GM12874 (cell line): ENCODE results near the gene JUP.

Experiments used
- CTCF ChIP-seq: IDR thresholded peaks from 2 replicates; pipeline ENCODE4 v1.5.1; 2011; ENCODE audit warnings: low read depth, mild to moderate bottlenecking, control low read depth, low read length, moderate library complexity; ENCODE audit not compliant: insufficient read depth

The JUP gene

GRCh38 chr17:41767324-41768042, 19.0 kb downstream of the JUP start:
- TF ChIP-seq CTCF = no peak

GRCh38 chr17:41766135-41766534, 20.4 kb downstream of the JUP start:
- no peak for TF ChIP-seq CTCF

GRCh38 chr17:41763327-41763726, 23.2 kb downstream of the JUP start:
- TF ChIP-seq CTCF = no peak

GRCh38 chr17:41762841-41763240, 23.7 kb downstream of the JUP start:
- no peak for TF ChIP-seq CTCF

GRCh38 chr17:41762391-41762790, 24.1 kb downstream of the JUP start:
- TF ChIP-seq CTCF = no peak

DNA sequence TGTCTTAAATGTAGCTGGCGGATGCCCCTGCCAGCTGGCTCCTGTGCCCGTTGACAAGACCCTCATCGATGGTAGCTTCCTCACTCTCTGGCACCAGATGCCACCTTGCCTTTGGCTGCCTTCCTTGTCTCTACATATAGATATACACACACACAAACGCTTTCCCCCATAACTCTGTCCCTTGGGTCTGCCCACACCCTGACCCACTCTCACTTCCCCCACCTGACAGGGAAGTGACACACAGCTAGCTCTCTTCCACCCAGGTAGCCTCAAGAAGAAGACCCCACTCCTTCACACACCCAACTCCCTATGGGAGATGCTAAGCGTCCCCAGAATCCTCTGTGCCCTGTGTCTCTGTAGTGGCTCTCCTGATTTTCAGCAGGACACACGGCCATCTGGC, 25.6 kb downstream of the JUP start:
- TF ChIP-seq CTCF = no peak

DNA sequence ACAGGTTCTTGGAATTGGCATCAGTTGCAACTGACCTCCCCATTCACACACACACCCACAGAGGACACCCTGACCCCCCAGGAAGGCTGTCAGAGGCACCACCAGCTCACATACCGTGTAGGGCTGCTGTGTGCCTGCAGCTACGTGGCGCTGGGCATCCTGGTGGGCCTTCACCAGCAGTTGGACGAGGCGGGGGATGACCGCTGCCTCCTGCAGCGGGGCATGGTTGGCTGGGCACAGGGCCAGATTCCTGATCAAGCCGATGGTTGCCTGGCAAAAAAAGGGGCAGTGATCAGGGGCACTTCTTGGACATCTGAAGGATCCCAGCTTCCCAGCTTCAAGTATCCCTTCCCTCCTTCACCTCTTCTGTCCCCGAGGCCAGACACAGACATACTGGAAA, 27.9 kb downstream of the JUP start:
- TF ChIP-seq CTCF = no peak

- no peak for TF ChIP-seq CTCF
Measured at GRCh38 chr17:41754066-41754465, 32.4 kb downstream of the JUP start.
